A549 (cell line): ENCODE data around the gene AMPH.

Source experiments
- BHLHE40 ChIP-seq: IDR thresholded peaks from 2 replicates; pipeline ENCODE4 v1.6.1; 2012; ENCODE audit warnings: low read depth, low read length, inconsistent platforms
- GATA3 ChIP-seq: IDR thresholded peaks from 2 replicates; pipeline ENCODE4 v1.6.1; 2012; ENCODE audit warnings: borderline replicate concordance
- MYC ChIP-seq: IDR thresholded peaks from 2 replicates; pipeline ENCODE4 v1.6.1; 2012; ENCODE audit warnings: mild to moderate bottlenecking, inconsistent platforms, low read length, improper control_type of control experiment, borderline replicate concordance
- NR3C1 ChIP-seq: fragments of >200 bp; sonication (Bioruptor Twin); formaldehyde crosslinking; IDR thresholded peaks from 3 replicates; pipeline ENCODE4 v1.6.1; 2017
- PHF8 ChIP-seq: fragments of 200-600 bp; sonication (generic); IDR thresholded peaks from 2 replicates; pipeline ENCODE4 v1.6.1; 2016; ENCODE audit warnings: low read depth, mild to moderate bottlenecking, antibody characterized with exemption, moderate library complexity, borderline replicate concordance
- POLR2A ChIP-seq: IDR thresholded peaks from 2 replicates; pipeline ENCODE4 v1.6.1; 2012; ENCODE audit warnings: mild to moderate bottlenecking, low read length
- SMC3 ChIP-seq: fragments of >200 bp; sonication (Bioruptor Twin); formaldehyde crosslinking; IDR thresholded peaks from 3 replicates; pipeline ENCODE4 v1.6.1; 2018; ENCODE audit warnings: inconsistent platforms
- TF ChIP-seq, protein P1 (sequence below): fragments of >200 bp; sonication (Bioruptor Twin); formaldehyde crosslinking; IDR thresholded peaks from 3 replicates; pipeline ENCODE4 v1.5.1; 2016
- TF ChIP-seq, protein P2 (sequence below): fragments of 250-450 bp; sonication (Bioruptor Pico); IDR thresholded peaks from 2 replicates; pipeline ENCODE4 v1.5.0; 2021; ENCODE audit warnings: mild to moderate bottlenecking, moderate library complexity, borderline replicate concordance

DNA sequence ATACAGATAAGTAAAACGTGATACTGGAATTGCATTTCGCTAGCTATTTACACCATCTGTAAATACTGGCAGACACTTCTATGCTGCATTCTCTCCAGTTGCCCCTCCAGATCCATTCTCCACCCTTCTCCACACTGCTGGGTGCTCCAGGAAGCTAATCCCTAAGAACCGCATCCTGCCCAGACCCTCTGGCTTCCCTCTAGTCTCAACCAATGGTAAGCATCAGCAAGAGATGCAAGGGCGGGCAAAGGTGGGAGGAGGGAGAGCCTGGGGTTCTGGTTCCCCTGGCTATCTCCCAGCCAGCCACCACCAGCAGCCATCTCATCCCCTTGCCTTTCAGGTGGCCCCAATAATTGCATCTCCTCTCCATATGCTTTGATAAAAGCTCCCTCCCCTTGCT lies 84.4 kb downstream of the AMPH start:
- TF ChIP-seq, protein P1, sequence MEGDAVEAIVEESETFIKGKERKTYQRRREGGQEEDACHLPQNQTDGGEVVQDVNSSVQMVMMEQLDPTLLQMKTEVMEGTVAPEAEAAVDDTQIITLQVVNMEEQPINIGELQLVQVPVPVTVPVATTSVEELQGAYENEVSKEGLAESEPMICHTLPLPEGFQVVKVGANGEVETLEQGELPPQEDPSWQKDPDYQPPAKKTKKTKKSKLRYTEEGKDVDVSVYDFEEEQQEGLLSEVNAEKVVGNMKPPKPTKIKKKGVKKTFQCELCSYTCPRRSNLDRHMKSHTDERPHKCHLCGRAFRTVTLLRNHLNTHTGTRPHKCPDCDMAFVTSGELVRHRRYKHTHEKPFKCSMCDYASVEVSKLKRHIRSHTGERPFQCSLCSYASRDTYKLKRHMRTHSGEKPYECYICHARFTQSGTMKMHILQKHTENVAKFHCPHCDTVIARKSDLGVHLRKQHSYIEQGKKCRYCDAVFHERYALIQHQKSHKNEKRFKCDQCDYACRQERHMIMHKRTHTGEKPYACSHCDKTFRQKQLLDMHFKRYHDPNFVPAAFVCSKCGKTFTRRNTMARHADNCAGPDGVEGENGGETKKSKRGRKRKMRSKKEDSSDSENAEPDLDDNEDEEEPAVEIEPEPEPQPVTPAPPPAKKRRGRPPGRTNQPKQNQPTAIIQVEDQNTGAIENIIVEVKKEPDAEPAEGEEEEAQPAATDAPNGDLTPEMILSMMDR: no peak
- TF ChIP-seq MYC (no peak), PHF8 (no peak), NR3C1 (no peak), GATA3 (no peak), POLR2A (no peak), SMC3 (no peak), BHLHE40 (no peak)
- TF ChIP-seq, protein P2, sequence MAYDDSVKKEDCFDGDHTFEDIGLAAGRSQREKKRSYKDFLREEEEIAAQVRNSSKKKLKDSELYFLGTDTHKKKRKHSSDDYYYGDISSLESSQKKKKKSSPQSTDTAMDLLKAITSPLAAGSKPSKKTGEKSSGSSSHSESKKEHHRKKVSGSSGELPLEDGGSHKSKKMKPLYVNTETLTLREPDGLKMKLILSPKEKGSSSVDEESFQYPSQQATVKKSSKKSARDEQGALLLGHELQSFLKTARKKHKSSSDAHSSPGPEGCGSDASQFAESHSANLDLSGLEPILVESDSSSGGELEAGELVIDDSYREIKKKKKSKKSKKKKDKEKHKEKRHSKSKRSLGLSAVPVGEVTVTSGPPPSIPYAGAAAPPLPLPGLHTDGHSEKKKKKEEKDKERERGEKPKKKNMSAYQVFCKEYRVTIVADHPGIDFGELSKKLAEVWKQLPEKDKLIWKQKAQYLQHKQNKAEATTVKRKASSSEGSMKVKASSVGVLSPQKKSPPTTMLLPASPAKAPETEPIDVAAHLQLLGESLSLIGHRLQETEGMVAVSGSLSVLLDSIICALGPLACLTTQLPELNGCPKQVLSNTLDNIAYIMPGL (CRISPR knock-in tag): no peak
